WTC11 (cell line): ENCODE results near the gene MPC1. TPM values are rescaled to one million over a fixed set of nuclear protein-coding genes. Genes with fewer than 3 reads are reported as not detected.
"Not testable (repeated sequence)": the region's sequence is repeated elsewhere in the genome, so short reads cannot be mapped to it uniquely, and the experiment has no call there.

ENCODE experiments used
- ATAC-seq: fragments of 200-7000 bp; cut with Tn5 transposase; 2 replicates; pipeline ENCODE4 v1.10.0; 2021; ENCODE audit warnings: mild to moderate bottlenecking, moderate library complexity
- CTCF ChIA-PET: fragments of 300-600 bp; sonication (Branson Sonifier 250); formaldehyde crosslinking; loops from one replicate; lab custom pipeline; 2021; ENCODE audit warnings: antibody characterized with exemption; lab: Charles Lee
- POLR2A ChIA-PET: fragments of 350-600 bp; sonication (Branson Sonifier 250); formaldehyde crosslinking; loops from one replicate; lab custom pipeline; 2021; ENCODE audit warnings: antibody characterized with exemption; lab: Charles Lee
- DNase-seq: peaks from one replicate; pipeline ENCODE4 v3.0.0; 2021; ENCODE audit warnings: low spot score
- H3K27ac Mint-ChIP-seq: 2 replicates; pipeline ENCODE4 v1.8.0; 2021; ENCODE audit warnings: mixed read lengths
- H3K27me3 Mint-ChIP-seq: 2 replicates; pipeline ENCODE4 v1.8.0; 2021; ENCODE audit warnings: low read depth, mild to moderate bottlenecking, moderate library complexity, mixed read lengths
- H3K36me3 Mint-ChIP-seq: 2 replicates; pipeline ENCODE4 v1.8.0; 2021; ENCODE audit warnings: mixed read lengths
- H3K4me1 Mint-ChIP-seq: 2 replicates; pipeline ENCODE4 v1.8.0; 2022; ENCODE audit warnings: mixed read lengths
- H3K4me3 Mint-ChIP-seq: 2 replicates; pipeline ENCODE4 v1.8.0; 2021; ENCODE audit warnings: mild to moderate bottlenecking, moderate library complexity, mixed read lengths
- H3K9me3 Mint-ChIP-seq: 2 replicates; pipeline ENCODE4 v1.8.0; 2021; ENCODE audit warnings: mixed read lengths
- FOXP1 ChIP-seq: sonication (generic); formaldehyde crosslinking; IDR thresholded peaks from 2 replicates; pipeline ENCODE4 v1.8.0; 2022; ENCODE audit warnings: missing genetic modification reagents, mild to moderate bottlenecking, moderate library complexity, borderline replicate concordance
- MYBL2 ChIP-seq: sonication (generic); formaldehyde crosslinking; IDR thresholded peaks from 2 replicates; pipeline ENCODE4 v1.8.1; 2023; ENCODE audit warnings: mild to moderate bottlenecking, moderate library complexity, missing genetic modification reagents
- NFYB ChIP-seq: sonication (generic); formaldehyde crosslinking; conservative IDR thresholded peaks from 2 replicates; pipeline ENCODE4 v1.8.0; 2022; ENCODE audit warnings: low read depth, missing genetic modification reagents
- RORB ChIP-seq: fragments of 250-450 bp; sonication (Bioruptor Pico); IDR thresholded peaks from 2 replicates; pipeline ENCODE4 v1.9.0; 2021; ENCODE audit warnings: mild to moderate bottlenecking
- TEAD1 ChIP-seq: sonication (generic); formaldehyde crosslinking; IDR thresholded peaks from 2 replicates; pipeline ENCODE4 v1.8.0; 2022; ENCODE audit warnings: mild to moderate bottlenecking, missing genetic modification reagents
- TEAD4 ChIP-seq: sonication (generic); formaldehyde crosslinking; IDR thresholded peaks from 2 replicates; pipeline ENCODE4 v1.8.0; 2022; ENCODE audit warnings: mild to moderate bottlenecking, missing genetic modification reagents
- ZBTB21 ChIP-seq: sonication (generic); formaldehyde crosslinking; IDR thresholded peaks from 2 replicates; pipeline ENCODE4 v1.8.1; 2023; ENCODE audit warnings: mild to moderate bottlenecking, missing genetic modification reagents, borderline replicate concordance
- ZNF138 ChIP-seq: sonication (generic); formaldehyde crosslinking; conservative IDR thresholded peaks from 2 replicates; pipeline ENCODE4 v1.8.1; 2022; ENCODE audit warnings: mild to moderate bottlenecking, moderate library complexity, missing genetic modification reagents
- ZNF219 ChIP-seq: sonication (generic); formaldehyde crosslinking; IDR thresholded peaks from 2 replicates; pipeline ENCODE4 v1.8.0; 2023; ENCODE audit warnings: missing genetic modification reagents, mild to moderate bottlenecking, borderline replicate concordance
- total RNA-seq: library from RNA; stranded (reverse); gene quantifications from 3 replicates; pipeline ENCODE4 v1.2.3, GENCODE V29; 2021
- TF ChIP-seq, protein P1 (sequence below): sonication (generic); formaldehyde crosslinking; IDR thresholded peaks from 2 replicates; pipeline ENCODE4 v1.8.0; 2023; ENCODE audit warnings: missing genetic modification reagents, mild to moderate bottlenecking, borderline replicate concordance
- TF ChIP-seq, protein P2 (sequence below): sonication (generic); formaldehyde crosslinking; IDR thresholded peaks from 2 replicates; pipeline ENCODE4 v1.8.1; 2023; ENCODE audit warnings: mild to moderate bottlenecking, missing genetic modification reagents
- TF ChIP-seq, protein P3 (sequence below): sonication (generic); formaldehyde crosslinking; IDR thresholded peaks from 2 replicates; pipeline ENCODE4 v1.8.0; 2023; ENCODE audit warnings: missing genetic modification reagents
- TF ChIP-seq, protein P4 (sequence below): fragments of 200-600 bp; IDR thresholded peaks from 2 replicates; pipeline ENCODE4 v1.8.0; 2022; ENCODE audit warnings: antibody characterized with exemption
- TF ChIP-seq, protein P5 (sequence below): fragments of 250-450 bp; sonication (Bioruptor Pico); IDR thresholded peaks from 2 replicates; pipeline ENCODE4 v1.9.0; 2021; ENCODE audit warnings: mild to moderate bottlenecking
- TF ChIP-seq, protein P6 (sequence below): sonication (generic); formaldehyde crosslinking; conservative IDR thresholded peaks from 2 replicates; pipeline ENCODE4 v1.8.1; 2023; ENCODE audit warnings: mild to moderate bottlenecking, low read depth, missing genetic modification reagents, moderate library complexity
- TF ChIP-seq, protein P7 (sequence below): sonication (generic); formaldehyde crosslinking; IDR thresholded peaks from 2 replicates; pipeline ENCODE4 v1.8.0; 2023; ENCODE audit warnings: mild to moderate bottlenecking, missing genetic modification reagents

MPC1 gene
- total RNA-seq, 1 experiment from 2014 or later, result 10.7 TPM

DNA sequence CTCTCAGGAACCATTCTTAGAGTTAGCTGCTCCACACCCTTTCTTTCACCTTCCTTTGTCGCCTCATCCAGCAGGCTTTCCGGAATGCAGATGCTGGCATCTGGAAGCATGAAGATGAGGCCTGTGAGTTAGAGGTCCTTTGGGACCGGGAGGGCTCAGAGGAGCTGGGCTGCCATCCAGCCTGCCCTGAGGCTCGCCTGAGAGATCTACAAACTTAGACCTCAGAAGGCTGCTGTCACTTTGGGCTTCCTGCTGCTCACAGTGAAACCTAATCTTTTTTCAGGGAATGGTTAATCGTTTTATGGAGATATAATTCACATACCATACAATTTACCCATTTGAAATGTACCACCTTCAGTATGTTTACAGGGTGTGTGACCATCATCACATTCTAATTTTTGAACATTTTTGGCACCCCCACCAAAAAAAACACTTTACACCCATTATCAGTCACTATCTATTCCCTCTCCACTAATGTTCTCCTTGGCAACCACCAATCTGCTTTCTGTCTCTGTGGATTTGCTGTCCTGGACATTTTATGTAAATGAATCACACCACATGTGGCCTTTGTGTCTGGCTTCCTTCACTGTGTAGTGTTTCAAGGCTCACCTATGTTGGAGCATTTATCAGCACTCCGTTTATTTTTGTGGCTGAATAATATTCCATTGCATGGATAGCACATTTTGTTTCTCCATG, 20.0 kb upstream of the MPC1 start (continued):
- TF ChIP-seq, protein P1, sequence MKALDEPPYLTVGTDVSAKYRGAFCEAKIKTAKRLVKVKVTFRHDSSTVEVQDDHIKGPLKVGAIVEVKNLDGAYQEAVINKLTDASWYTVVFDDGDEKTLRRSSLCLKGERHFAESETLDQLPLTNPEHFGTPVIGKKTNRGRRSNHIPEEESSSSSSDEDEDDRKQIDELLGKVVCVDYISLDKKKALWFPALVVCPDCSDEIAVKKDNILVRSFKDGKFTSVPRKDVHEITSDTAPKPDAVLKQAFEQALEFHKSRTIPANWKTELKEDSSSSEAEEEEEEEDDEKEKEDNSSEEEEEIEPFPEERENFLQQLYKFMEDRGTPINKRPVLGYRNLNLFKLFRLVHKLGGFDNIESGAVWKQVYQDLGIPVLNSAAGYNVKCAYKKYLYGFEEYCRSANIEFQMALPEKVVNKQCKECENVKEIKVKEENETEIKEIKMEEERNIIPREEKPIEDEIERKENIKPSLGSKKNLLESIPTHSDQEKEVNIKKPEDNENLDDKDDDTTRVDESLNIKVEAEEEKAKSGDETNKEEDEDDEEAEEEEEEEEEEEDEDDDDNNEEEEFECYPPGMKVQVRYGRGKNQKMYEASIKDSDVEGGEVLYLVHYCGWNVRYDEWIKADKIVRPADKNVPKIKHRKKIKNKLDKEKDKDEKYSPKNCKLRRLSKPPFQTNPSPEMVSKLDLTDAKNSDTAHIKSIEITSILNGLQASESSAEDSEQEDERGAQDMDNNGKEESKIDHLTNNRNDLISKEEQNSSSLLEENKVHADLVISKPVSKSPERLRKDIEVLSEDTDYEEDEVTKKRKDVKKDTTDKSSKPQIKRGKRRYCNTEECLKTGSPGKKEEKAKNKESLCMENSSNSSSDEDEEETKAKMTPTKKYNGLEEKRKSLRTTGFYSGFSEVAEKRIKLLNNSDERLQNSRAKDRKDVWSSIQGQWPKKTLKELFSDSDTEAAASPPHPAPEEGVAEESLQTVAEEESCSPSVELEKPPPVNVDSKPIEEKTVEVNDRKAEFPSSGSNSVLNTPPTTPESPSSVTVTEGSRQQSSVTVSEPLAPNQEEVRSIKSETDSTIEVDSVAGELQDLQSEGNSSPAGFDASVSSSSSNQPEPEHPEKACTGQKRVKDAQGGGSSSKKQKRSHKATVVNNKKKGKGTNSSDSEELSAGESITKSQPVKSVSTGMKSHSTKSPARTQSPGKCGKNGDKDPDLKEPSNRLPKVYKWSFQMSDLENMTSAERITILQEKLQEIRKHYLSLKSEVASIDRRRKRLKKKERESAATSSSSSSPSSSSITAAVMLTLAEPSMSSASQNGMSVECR (CRISPR knock-in tag), result no peak
- TF ChIP-seq, protein P2, sequence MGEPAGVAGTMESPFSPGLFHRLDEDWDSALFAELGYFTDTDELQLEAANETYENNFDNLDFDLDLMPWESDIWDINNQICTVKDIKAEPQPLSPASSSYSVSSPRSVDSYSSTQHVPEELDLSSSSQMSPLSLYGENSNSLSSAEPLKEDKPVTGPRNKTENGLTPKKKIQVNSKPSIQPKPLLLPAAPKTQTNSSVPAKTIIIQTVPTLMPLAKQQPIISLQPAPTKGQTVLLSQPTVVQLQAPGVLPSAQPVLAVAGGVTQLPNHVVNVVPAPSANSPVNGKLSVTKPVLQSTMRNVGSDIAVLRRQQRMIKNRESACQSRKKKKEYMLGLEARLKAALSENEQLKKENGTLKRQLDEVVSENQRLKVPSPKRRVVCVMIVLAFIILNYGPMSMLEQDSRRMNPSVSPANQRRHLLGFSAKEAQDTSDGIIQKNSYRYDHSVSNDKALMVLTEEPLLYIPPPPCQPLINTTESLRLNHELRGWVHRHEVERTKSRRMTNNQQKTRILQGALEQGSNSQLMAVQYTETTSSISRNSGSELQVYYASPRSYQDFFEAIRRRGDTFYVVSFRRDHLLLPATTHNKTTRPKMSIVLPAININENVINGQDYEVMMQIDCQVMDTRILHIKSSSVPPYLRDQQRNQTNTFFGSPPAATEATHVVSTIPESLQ, result no peak
- TF ChIP-seq MYBL2 (CRISPR knock-in tag), result no peak
- no peak for TF ChIP-seq RORB (CRISPR knock-in tag)
- TF ChIP-seq, protein P3, sequence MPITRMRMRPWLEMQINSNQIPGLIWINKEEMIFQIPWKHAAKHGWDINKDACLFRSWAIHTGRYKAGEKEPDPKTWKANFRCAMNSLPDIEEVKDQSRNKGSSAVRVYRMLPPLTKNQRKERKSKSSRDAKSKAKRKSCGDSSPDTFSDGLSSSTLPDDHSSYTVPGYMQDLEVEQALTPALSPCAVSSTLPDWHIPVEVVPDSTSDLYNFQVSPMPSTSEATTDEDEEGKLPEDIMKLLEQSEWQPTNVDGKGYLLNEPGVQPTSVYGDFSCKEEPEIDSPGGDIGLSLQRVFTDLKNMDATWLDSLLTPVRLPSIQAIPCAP (CRISPR knock-in tag), result no peak
- no peak for TF ChIP-seq ZBTB21
- no peak for TF ChIP-seq TEAD4

DNA sequence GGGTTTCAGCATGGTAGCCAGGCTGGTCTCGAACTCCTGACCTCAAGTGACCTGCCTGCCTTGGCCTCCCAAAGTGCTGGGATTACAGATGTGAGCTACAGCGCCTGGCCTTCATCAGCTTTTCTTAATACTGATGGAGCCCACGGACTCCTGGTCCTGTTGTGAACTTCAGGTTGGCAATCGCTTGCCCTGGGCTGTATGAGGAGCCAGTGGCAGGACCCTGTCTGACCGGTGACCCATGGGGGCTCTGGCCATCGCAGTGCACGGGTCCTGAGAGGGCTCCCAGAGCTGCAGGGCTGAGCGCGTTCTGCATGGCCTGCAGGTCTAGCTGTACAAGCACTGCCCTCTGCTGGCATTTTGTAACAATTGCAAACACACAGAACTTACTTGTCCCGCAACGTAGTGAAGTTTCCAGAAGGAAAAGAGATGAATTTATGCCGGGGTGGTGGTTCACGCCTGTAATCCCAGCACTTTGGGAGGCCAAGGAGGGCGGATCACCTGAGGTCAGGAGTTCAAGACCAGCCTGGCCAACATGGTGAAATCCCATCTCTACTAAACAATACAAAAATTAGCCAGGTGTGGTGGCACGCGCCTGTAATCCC, 18.0 kb upstream of the MPC1 start:
- H3K36me3 Mint-ChIP-seq, POLR2A ChIA-PET, H3K4me1 Mint-ChIP-seq, H3K4me3 Mint-ChIP-seq, H3K27me3 Mint-ChIP-seq, H3K27ac Mint-ChIP-seq, H3K9me3 Mint-ChIP-seq: not testable (repeated sequence)
- TF ChIP-seq FOXP1, result 0 out of 2 replicates have a peak, but pooled peaks have one; percentile 30
- TF ChIP-seq, protein P4, sequence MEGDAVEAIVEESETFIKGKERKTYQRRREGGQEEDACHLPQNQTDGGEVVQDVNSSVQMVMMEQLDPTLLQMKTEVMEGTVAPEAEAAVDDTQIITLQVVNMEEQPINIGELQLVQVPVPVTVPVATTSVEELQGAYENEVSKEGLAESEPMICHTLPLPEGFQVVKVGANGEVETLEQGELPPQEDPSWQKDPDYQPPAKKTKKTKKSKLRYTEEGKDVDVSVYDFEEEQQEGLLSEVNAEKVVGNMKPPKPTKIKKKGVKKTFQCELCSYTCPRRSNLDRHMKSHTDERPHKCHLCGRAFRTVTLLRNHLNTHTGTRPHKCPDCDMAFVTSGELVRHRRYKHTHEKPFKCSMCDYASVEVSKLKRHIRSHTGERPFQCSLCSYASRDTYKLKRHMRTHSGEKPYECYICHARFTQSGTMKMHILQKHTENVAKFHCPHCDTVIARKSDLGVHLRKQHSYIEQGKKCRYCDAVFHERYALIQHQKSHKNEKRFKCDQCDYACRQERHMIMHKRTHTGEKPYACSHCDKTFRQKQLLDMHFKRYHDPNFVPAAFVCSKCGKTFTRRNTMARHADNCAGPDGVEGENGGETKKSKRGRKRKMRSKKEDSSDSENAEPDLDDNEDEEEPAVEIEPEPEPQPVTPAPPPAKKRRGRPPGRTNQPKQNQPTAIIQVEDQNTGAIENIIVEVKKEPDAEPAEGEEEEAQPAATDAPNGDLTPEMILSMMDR, result peak; percentile 63
- CTCF ChIA-PET, result interaction anchor here (0.6 to 4.3 kb wide), 40 partner anchors 8 to 741 kb away, joined by 3 to 57 read pairs (median 4); partner anchors contain the start of gene PRR18
- peak; percentile 75 for DNase-seq
- ATAC-seq, result peak; percentile 90

DNA sequence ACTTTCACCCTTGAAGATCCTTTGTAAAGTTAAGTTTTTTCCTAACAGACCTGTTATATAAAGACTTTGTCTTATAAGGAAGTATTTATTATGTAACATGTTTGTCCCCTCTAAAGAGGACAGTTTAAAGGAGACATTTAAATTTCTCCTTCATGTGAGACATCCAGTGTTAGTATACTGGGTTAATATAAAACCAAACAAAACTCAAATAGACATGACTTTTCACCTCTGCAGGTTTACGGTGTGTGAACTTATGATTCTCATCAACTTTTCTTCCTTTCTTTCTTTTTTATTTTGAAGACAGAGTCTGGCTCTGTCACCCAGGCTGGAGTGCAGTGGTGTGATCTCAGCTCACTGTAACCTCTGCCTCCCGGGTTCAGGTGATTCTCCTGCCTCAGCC, 17.4 kb upstream of the MPC1 start:
- H3K27me3 Mint-ChIP-seq, result peaks cover 5% of the 10 kb centered on the region
- no peak overlapping the region for H3K27ac Mint-ChIP-seq
- ATAC-seq, result no peak
- ChIA-PET CTCF (interaction anchor here (0.6 to 4.3 kb wide), 37 partner anchors 8 to 742 kb away, joined by 3 to 57 read pairs (median 5); partner anchors contain the start of gene PRR18), POLR2A (interaction anchor here (1.4 kb wide), 1 partner anchor 18 kb away, joined by 5 read pairs; no protein-coding TSS in a partner anchor)
- H3K36me3 Mint-ChIP-seq, result no peaks in the 10 kb centered on the region
- peaks cover 6% of the 10 kb centered on the region; the same call in 1 of the 2 replicates for H3K9me3 Mint-ChIP-seq
- no peak for DNase-seq
- no peak overlapping the region for H3K4me3 Mint-ChIP-seq
- peaks cover 9% of the 10 kb centered on the region for H3K4me1 Mint-ChIP-seq
- no peak for TF ChIP-seq ZNF138 (CRISPR knock-in tag)
- TF ChIP-seq, protein P5, sequence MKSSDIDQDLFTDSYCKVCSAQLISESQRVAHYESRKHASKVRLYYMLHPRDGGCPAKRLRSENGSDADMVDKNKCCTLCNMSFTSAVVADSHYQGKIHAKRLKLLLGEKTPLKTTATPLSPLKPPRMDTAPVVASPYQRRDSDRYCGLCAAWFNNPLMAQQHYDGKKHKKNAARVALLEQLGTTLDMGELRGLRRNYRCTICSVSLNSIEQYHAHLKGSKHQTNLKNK (CRISPR knock-in tag), result no peak
- TF ChIP-seq FOXP1, result no peak
- no peak for TF ChIP-seq ZNF219 (CRISPR knock-in tag)
- TF ChIP-seq, protein P6, sequence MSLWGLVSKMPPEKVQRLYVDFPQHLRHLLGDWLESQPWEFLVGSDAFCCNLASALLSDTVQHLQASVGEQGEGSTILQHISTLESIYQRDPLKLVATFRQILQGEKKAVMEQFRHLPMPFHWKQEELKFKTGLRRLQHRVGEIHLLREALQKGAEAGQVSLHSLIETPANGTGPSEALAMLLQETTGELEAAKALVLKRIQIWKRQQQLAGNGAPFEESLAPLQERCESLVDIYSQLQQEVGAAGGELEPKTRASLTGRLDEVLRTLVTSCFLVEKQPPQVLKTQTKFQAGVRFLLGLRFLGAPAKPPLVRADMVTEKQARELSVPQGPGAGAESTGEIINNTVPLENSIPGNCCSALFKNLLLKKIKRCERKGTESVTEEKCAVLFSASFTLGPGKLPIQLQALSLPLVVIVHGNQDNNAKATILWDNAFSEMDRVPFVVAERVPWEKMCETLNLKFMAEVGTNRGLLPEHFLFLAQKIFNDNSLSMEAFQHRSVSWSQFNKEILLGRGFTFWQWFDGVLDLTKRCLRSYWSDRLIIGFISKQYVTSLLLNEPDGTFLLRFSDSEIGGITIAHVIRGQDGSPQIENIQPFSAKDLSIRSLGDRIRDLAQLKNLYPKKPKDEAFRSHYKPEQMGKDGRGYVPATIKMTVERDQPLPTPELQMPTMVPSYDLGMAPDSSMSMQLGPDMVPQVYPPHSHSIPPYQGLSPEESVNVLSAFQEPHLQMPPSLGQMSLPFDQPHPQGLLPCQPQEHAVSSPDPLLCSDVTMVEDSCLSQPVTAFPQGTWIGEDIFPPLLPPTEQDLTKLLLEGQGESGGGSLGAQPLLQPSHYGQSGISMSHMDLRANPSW (CRISPR knock-in tag), result no peak
- TF ChIP-seq MYBL2 (CRISPR knock-in tag), result no peak
- TF ChIP-seq, protein P7, sequence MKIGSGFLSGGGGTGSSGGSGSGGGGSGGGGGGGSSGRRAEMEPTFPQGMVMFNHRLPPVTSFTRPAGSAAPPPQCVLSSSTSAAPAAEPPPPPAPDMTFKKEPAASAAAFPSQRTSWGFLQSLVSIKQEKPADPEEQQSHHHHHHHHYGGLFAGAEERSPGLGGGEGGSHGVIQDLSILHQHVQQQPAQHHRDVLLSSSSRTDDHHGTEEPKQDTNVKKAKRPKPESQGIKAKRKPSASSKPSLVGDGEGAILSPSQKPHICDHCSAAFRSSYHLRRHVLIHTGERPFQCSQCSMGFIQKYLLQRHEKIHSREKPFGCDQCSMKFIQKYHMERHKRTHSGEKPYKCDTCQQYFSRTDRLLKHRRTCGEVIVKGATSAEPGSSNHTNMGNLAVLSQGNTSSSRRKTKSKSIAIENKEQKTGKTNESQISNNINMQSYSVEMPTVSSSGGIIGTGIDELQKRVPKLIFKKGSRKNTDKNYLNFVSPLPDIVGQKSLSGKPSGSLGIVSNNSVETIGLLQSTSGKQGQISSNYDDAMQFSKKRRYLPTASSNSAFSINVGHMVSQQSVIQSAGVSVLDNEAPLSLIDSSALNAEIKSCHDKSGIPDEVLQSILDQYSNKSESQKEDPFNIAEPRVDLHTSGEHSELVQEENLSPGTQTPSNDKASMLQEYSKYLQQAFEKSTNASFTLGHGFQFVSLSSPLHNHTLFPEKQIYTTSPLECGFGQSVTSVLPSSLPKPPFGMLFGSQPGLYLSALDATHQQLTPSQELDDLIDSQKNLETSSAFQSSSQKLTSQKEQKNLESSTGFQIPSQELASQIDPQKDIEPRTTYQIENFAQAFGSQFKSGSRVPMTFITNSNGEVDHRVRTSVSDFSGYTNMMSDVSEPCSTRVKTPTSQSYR (CRISPR knock-in tag), result no peak
- no peak for TF ChIP-seq TEAD1 (CRISPR knock-in tag)
- no peak for TF ChIP-seq NFYB (CRISPR knock-in tag)
